ENCODE data around the gene GCK. TPM values are rescaled to one million over a fixed set of nuclear protein-coding genes. Genes with fewer than 3 reads are reported as not detected.

Gene GCK
- total RNA-seq, 1 experiment from 2014 or later, result not detected

- Histone ChIP-seq H3F3A (ENCODE audit: low read length, unreplicated experiment) (no peaks in the 10 kb centered on the region), H3K9me3 (ENCODE audit: low read length) (no peaks in the 10 kb centered on the region)
These were observed 41.9 kb downstream of the GCK start for GRCh38 chr7:44147026-44147991.

DNA sequence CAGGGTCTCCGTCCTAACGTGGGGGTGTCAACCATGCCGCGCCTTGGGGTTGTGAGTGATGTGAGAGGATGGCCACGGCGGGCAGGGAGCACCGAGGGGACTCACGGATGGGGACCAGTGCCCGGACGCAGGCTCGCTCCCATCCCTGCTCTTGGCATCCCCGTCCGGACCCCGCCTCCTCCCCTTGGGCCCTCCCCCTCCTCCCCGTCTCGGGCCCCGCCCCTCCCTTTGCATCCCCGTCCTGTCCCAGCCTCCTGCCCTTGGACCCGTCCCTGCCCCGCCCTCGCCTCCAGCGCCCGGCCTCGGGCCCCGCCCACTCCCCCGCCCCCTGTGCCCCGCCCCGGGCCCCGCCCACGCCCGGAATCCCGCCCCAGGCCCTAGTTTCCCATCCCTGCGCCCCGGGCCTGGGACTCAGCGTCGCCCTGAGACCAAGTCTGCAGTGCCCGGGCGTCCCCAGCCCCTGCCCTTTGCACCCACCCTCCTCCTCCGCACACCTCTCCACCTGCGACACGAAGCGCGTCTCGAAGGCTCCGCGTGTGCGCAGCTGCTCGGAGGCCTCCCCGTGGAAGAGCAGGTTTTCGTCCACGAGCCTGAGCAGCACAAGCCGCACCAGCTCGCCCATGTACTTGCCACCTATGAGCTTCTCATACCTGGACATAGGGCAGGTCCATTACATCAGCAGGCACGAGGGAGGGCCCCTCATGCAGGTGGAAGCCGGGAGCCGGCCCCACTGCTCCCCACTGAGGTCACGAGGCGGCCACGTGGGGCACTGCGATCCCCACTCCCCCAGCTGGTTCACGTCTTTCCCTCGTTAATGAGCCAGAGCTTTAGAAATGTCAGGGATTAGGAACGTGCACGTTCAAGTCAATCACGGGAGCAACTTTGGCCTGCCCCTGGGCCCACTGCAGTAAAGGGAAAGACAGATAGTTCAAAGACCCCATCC is 43.0 kb downstream of the GCK start:
- Histone ChIP-seq H2AFZ (ENCODE audit: low read length) (no peak overlapping the region), H3K4me1 (ENCODE audit: insufficient read depth, low read length) (no peaks in the 10 kb centered on the region), H3K9me2 (replicated peaks; ENCODE audit: low read length) (no peaks in the 10 kb centered on the region), H3K27ac (ENCODE audit: low read length) (no peak overlapping the region), H3K4me2 (ENCODE audit: low read length) (no peak overlapping the region), H3K36me3 (ENCODE audit: low read depth, low read length) (no peaks in the 10 kb centered on the region), H3K9me3 (ENCODE audit: low read length) (no peaks in the 10 kb centered on the region), H3F3A (ENCODE audit: low read length, unreplicated experiment) (no peaks in the 10 kb centered on the region), H3K9ac (ENCODE audit: low read length) (no peak overlapping the region), H3K27me3 (ENCODE audit: low read length) (no peaks in the 10 kb centered on the region), H4K20me1 (ENCODE audit: low read length) (no peaks in the 10 kb centered on the region), H3K4me3 (ENCODE audit: low read length) (no peak overlapping the region), H3K79me2 (ENCODE audit: low read length) (no peaks in the 10 kb centered on the region)
- no peak for TF ChIP-seq EZH2phosphoT487 (IDR thresholded peaks at IDR 0.05; ENCODE audit: borderline replicate concordance, low read length)
- TF ChIP-seq, protein P1, sequence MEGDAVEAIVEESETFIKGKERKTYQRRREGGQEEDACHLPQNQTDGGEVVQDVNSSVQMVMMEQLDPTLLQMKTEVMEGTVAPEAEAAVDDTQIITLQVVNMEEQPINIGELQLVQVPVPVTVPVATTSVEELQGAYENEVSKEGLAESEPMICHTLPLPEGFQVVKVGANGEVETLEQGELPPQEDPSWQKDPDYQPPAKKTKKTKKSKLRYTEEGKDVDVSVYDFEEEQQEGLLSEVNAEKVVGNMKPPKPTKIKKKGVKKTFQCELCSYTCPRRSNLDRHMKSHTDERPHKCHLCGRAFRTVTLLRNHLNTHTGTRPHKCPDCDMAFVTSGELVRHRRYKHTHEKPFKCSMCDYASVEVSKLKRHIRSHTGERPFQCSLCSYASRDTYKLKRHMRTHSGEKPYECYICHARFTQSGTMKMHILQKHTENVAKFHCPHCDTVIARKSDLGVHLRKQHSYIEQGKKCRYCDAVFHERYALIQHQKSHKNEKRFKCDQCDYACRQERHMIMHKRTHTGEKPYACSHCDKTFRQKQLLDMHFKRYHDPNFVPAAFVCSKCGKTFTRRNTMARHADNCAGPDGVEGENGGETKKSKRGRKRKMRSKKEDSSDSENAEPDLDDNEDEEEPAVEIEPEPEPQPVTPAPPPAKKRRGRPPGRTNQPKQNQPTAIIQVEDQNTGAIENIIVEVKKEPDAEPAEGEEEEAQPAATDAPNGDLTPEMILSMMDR (conservative IDR thresholded peaks at IDR 0.05; ENCODE audit: low read depth, low read length), result no peak
- ChIA-PET CTCF (no interaction called here), POLR2A (ENCODE audit: unreplicated experiment) (no interaction called here)
- DNase-seq, result no peak
- intact Hi-C loops (cut with micrococcal nuclease), result no loop called here
- no TSS peak for BruUV-seq (replicated peaks)
- ATAC-seq, result no peak; the same call in 1 of the 2 replicates

More at GRCh38 chr7:44147026-44147991, 41.9 kb downstream of the GCK start:
- CTCF ChIA-PET, result no interaction called here
- no TSS peak for BruUV-seq (replicated peaks)
- ATAC-seq (no peak), DNase-seq (no peak)
- Histone ChIP-seq H3K27me3 (ENCODE audit: low read length) (no peaks in the 10 kb centered on the region), H3K27ac (ENCODE audit: low read length) (no peak overlapping the region), H3K9ac (ENCODE audit: low read length) (no peak overlapping the region), H3K4me1 (ENCODE audit: insufficient read depth, low read length) (no peaks in the 10 kb centered on the region), H3K9me2 (replicated peaks; ENCODE audit: low read length) (no peaks in the 10 kb centered on the region), H3K4me2 (ENCODE audit: low read length) (no peak overlapping the region), H3K36me3 (ENCODE audit: low read depth, low read length) (no peaks in the 10 kb centered on the region), H2AFZ (ENCODE audit: low read length) (no peak overlapping the region), H3K4me3 (ENCODE audit: low read length) (no peak overlapping the region), H4K20me1 (ENCODE audit: low read length) (no peaks in the 10 kb centered on the region), H3K79me2 (ENCODE audit: low read length) (no peaks in the 10 kb centered on the region)
- TF ChIP-seq, protein P1 (conservative IDR thresholded peaks at IDR 0.05; ENCODE audit: low read depth, low read length), result no peak
- no peak for TF ChIP-seq EZH2phosphoT487 (IDR thresholded peaks at IDR 0.05; ENCODE audit: borderline replicate concordance, low read length)
- TF ChIP-seq EZH2 (IDR thresholded peaks at IDR 0.05; ENCODE audit: low read length, unreplicated experiment), result no peak
- intact Hi-C loops (cut with micrococcal nuclease), result no loop called here
- POLR2A ChIA-PET (ENCODE audit: unreplicated experiment), result no interaction called here
